Stromal cell of bone marrow (primary cell): ENCODE measurements around the gene REL.
"Not testable (repeated sequence)": the region's sequence is repeated elsewhere in the genome, so short reads cannot be mapped to it uniquely, and the experiment has no call there.

Experiments used
- DNase-seq: peaks from one replicate; pipeline ENCODE4 v3.0.0-alpha.2; 2012; ENCODE audit warnings: low read depth

The REL gene

GRCh38 chr2:60881047-60881932, at the start of gene REL:
Gene REL, plus strand, starts transcription at chr2:60881574. Its CDS starts 267 bp downstream, at chr2:60881841.
- DNase-seq = peak; percentile 77

- DNase-seq = no peak
These were observed 49.5 kb upstream of the REL start for GRCh38 chr2:60831921-60832320.

GRCh38 chr2:60832621-60833020, 48.8 kb upstream of the REL start:
- no peak for DNase-seq

- no peak for DNase-seq
These were observed 47.1 kb upstream of the REL start for GRCh38 chr2:60834270-60834717.

- DNase-seq = no peak
These were observed 44.9 kb upstream of the REL start for GRCh38 chr2:60836491-60836890.

GRCh38 chr2:60837123-60837522, 44.3 kb upstream of the REL start:
- no peak for DNase-seq

- DNase-seq = no peak
These were observed 42.9 kb upstream of the REL start for GRCh38 chr2:60838481-60838880.

- no peak for DNase-seq
These were observed 42.1 kb upstream of the REL start for GRCh38 chr2:60839126-60839813.

GRCh38 chr2:60840880-60841279, 40.5 kb upstream of the REL start:
- no peak for DNase-seq

- no peak for DNase-seq
These were observed 38.4 kb upstream of the REL start for GRCh38 chr2:60843006-60843405.

- DNase-seq = no peak
These were observed 37.3 kb upstream of the REL start for GRCh38 chr2:60844105-60844504.

- no peak for DNase-seq
These were observed 33.5 kb upstream of the REL start for GRCh38 chr2:60847854-60848253.

GRCh38 chr2:60849187-60849586, 32.2 kb upstream of the REL start:
- DNase-seq = no peak

GRCh38 chr2:60852282-60852860, 29.0 kb upstream of the REL start:
- DNase-seq = no peak

- no peak for DNase-seq
These were observed 27.8 kb upstream of the REL start for GRCh38 chr2:60853531-60853930.

- no peak for DNase-seq
These were observed 25.2 kb upstream of the REL start for GRCh38 chr2:60855989-60856669.

GRCh38 chr2:60857056-60857455, 24.3 kb upstream of the REL start:
- DNase-seq = no peak

- no peak for DNase-seq
These were observed 22.5 kb upstream of the REL start for GRCh38 chr2:60858897-60859311.

- DNase-seq = no peak
These were observed 19.6 kb upstream of the REL start for GRCh38 chr2:60861736-60862135.

GRCh38 chr2:60862642-60863041, 18.7 kb upstream of the REL start:
- no peak for DNase-seq

- not testable (repeated sequence) for DNase-seq
These were observed 16.0 kb upstream of the REL start for GRCh38 chr2:60865361-60865760.

- DNase-seq = no peak
These were observed 14.4 kb upstream of the REL start for GRCh38 chr2:60867007-60867406.
